HFFc6 (cell line): ENCODE data around the gene KANTR. TPM values are rescaled to one million over a fixed set of nuclear protein-coding genes. Genes with fewer than 3 reads are reported as not detected.

Experiments used
- DNase-seq: peaks from one replicate; pipeline ENCODE4 v3.0.0-alpha.2; 2018
- H3K27ac Mint-ChIP-seq: 2 replicates; pipeline ENCODE4 v1.8.0; 2020; ENCODE audit warnings: mild to moderate bottlenecking, mixed read lengths
- H3K27me3 Mint-ChIP-seq: 2 replicates; pipeline ENCODE4 v1.8.0; 2021; ENCODE audit warnings: mild to moderate bottlenecking, moderate library complexity, mixed read lengths; ENCODE audit not compliant: insufficient read depth
- H3K36me3 Mint-ChIP-seq: 2 replicates; pipeline ENCODE4 v1.8.0; 2021; ENCODE audit warnings: low read depth, mixed read lengths
- H3K4me1 Mint-ChIP-seq: 2 replicates; pipeline ENCODE4 v1.8.0; 2020; ENCODE audit warnings: low read depth, mixed read lengths
- H3K4me3 Mint-ChIP-seq: 2 replicates; pipeline ENCODE4 v1.8.0; 2020; ENCODE audit warnings: mild to moderate bottlenecking, moderate library complexity, mixed read lengths
- H3K9me3 Mint-ChIP-seq: 2 replicates; pipeline ENCODE4 v1.8.0; 2020; ENCODE audit warnings: mild to moderate bottlenecking, mixed read lengths
- CTCF ChIP-seq: fragments of 200-600 bp; sonication (generic); IDR thresholded peaks from 2 replicates; pipeline ENCODE4 v1.5.0; 2021; ENCODE audit warnings: antibody characterized with exemption, mild to moderate bottlenecking
- total RNA-seq, 6 experiments: library from RNA; stranded (reverse); fragmentation: NEBNext Ultra II Directional; extraction: Animal tissue kit (Norgen Biotek cat#: 25700); gene quantifications; 2 replicates in 1 of 6; 3 replicates in 5 of 6; pipeline ENCODE4 v1.2.3, GENCODE V29; 2021

Gene KANTR
- total RNA-seq, 6 experiments from 2014 or later = 2.6 to 4.8 (median 3.2) TPM

- Mint-ChIP-seq H3K4me3 (peak overlapping the region; percentile 81), H3K27me3 (no peaks in the 10 kb centered on the region; the same call in 1 of the 2 replicates), H3K27ac (peak overlapping the region; percentile 38), H3K9me3 (no peaks in the 10 kb centered on the region), H3K4me1 (peaks cover 20% of the 10 kb centered on the region), H3K36me3 (peaks cover 5% of the 10 kb centered on the region)
- TF ChIP-seq CTCF = peak; percentile 78
- peak; percentile 39 for DNase-seq
Observed at GRCh38 chrX:53071604-53072417, 22.1 kb upstream of the KANTR start.

GRCh38 chrX:53072418-53073114 lies 21.4 kb upstream of the KANTR start:
- peak overlapping the region; percentile 38 for H3K27ac Mint-ChIP-seq
- TF ChIP-seq CTCF = no peak
- H3K27me3 Mint-ChIP-seq = no peaks in the 10 kb centered on the region; the same call in 1 of the 2 replicates
- no peaks in the 10 kb centered on the region for H3K9me3 Mint-ChIP-seq
- peak overlapping the region; percentile 81 for H3K4me3 Mint-ChIP-seq
- peaks cover 20% of the 10 kb centered on the region for H3K4me1 Mint-ChIP-seq
- no peak for DNase-seq
- peaks cover 5% of the 10 kb centered on the region for H3K36me3 Mint-ChIP-seq

GRCh38 chrX:53073115-53073586 lies 20.8 kb upstream of the KANTR start:
- DNase-seq = no peak
- Mint-ChIP-seq H3K9me3 (no peaks in the 10 kb centered on the region), H3K4me1 (peaks cover 20% of the 10 kb centered on the region), H3K27ac (peak overlapping the region; percentile 46; the same call in 1 of the 2 replicates), H3K36me3 (peaks cover 5% of the 10 kb centered on the region), H3K27me3 (no peaks in the 10 kb centered on the region; the same call in 1 of the 2 replicates), H3K4me3 (no peak overlapping the region)
- TF ChIP-seq CTCF = no peak

GRCh38 chrX:53075011-53075410 lies 18.9 kb upstream of the KANTR start:
- Mint-ChIP-seq H3K27ac (no peak overlapping the region), H3K27me3 (no peaks in the 10 kb centered on the region; the same call in none of the 2 replicates), H3K9me3 (no peaks in the 10 kb centered on the region), H3K4me3 (no peak overlapping the region), H3K36me3 (peaks cover 5% of the 10 kb centered on the region), H3K4me1 (peaks cover 20% of the 10 kb centered on the region)
- DNase-seq = no peak
- no peak for TF ChIP-seq CTCF

GRCh38 chrX:53076671-53077070 lies 17.3 kb upstream of the KANTR start:
- no peak for DNase-seq
- no peaks in the 10 kb centered on the region for H3K9me3 Mint-ChIP-seq
- no peaks in the 10 kb centered on the region; the same call in none of the 2 replicates for H3K27me3 Mint-ChIP-seq
- no peak overlapping the region for H3K27ac Mint-ChIP-seq
- no peak for TF ChIP-seq CTCF
- H3K36me3 Mint-ChIP-seq = peaks cover 5% of the 10 kb centered on the region
- no peak overlapping the region for H3K4me3 Mint-ChIP-seq
- H3K4me1 Mint-ChIP-seq = peaks cover 24% of the 10 kb centered on the region
